DMS153 (cell line): ENCODE measurements around the gene U2AF1L4.

ENCODE experiments used
- DNase-seq: peaks from one replicate; lab custom pipeline; 2025; lab: John Stamatoyannopoulos, UW

Gene U2AF1L4, protein sequence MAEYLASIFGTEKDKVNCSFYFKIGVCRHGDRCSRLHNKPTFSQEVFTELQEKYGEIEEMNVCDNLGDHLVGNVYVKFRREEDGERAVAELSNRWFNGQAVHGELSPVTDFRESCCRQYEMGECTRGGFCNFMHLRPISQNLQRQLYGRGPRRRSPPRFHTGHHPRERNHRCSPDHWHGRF

DNA sequence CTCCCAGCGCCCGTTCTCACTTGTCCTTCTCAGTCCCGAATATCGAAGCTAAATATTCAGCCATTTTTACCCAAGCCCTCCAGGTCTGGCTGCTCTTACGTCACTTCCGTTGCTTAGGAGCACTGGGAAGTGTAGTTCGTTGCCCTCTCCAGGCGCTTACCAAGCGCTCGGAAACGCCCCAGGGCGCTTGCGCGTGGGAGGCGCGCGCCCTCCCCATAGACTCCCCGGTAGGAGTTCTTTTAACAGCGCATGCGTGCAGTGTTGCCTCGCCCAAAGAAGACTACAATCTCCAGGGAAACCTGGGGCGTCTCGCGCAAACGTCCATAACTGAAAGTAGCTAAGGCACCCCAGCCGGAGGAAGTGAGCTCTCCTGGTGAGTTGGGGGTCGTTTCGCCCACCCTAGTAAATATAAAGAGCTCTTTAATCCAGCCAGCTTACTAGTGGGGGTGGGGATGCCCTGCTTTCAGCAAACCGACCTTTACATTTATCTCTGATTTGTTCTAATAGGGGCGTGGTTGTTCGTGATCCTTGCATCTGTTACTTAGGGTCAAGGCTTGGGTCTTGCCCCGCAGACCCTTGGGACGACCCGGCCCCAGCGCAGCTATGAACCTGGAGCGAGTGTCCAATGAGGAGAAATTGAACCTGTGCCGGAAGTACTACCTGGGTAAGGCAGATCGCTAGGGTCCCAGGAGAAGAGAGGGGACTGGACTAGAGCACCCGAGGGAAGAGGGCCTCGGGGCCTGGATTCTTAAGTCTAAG lies at the start of gene U2AF1L4, which contains the start of gene PSENEN:
Gene U2AF1L4, minus strand, starts transcription at position 91 of the 759 bp plus-strand sequence. Its CDS starts 27 bp downstream, at position 64.
Gene PSENEN, plus strand, starts transcription at position 324 of the 759 bp plus-strand sequence. Its CDS starts 280 bp downstream, at position 604.
- peak; percentile 99 for DNase-seq

DNA sequence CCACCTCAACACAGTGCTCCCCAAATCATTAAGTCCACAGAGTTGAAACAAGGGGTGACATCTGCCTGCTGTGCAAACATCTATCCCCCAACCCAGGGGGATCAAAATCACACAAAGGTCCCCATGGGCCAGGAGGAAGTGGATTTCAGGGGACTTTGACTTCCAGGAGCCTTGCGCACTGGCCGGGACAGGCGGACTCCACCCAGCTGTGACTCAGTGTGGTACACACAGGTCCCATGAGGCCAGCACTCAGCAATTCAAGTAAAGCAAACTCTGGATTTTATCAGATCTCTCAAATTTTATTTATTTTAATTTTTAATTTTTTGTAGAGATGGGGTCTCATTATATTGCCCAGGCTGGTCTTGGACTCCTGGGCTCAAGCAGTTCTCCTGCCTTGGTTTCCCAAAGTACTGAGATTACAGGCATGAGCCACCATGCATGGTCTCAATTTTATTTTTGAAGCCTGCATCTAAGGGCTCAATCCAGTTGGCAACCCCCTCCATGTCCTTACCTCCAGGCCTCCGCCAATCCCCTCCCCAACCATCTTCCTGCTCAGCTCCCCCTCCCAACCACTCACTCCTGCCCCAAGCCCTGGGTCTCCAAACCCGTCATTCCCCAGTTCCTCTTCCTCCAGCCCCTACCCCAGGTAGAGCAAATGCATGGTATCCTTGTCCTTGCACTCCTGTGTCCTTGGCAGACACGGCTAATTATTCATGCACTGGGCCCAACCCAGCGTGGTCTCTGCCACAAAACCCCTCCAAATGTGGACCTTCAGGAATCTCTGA lies 48.4 kb upstream of the U2AF1L4 start:
- no peak for DNase-seq

DNA sequence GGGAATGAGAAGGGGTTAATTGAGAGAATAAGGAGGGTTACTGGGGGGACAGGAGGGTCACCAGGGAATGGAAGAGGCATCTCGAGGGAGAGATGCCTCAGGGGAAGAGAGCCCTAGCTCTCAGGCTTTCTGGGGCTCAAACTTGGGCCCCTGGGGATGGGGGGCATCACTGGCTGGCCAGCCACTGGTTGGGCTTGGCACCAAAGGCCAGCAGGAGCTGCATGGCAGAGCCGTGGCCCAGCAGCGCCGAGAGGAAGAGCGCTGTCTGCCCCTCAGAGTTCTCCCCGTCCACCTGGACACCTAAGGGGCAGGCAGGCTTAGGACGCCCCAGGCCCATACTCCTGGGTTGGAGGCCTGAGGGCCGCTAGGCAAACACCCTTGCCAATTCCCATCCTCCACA lies 47.7 kb upstream of the U2AF1L4 start:
- DNase-seq = no peak

DNA sequence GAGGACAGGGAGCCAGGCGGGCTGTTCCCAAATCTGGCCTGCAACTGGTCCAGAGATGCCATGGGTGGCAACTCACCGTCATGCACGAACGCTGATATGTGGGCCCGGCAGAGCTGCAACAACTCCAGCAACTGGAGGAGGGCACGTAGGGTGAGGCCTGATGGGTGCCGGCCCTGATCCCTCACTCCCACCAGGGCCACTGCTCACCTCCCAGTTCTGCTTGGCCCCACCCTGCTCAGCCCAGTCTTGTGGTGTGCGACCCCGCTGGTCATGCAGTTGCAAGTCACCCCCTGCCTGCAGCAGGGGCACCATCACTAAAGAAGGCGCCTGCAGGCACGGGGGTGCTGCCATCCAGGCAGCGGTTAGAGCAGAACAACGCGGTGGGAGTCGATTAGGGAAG lies 47.1 kb upstream of the U2AF1L4 start:
- DNase-seq = no peak

DNA sequence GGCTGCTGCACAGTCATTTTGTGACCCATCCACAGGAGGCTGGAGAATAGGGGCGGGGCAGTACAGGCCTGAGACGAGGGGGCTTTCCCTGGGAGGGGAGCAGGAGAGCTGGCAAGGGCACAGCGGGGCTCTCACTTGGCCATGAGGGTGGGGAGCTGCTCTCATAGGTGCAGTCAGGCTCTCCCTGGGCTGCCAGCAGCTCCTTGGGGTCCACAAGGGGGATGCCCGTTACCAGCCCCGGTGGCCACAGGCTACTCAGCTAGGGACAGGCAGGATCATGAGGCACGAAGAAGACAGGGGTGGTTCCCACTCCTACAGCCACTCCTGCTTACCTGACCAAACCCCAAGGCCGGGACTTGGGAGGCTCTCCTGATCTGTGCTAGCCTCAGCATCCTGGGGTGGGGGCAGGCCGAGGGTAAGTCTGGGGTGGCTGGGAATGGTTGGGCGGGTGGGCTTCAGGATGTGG lies 46.6 kb upstream of the U2AF1L4 start:
- DNase-seq = no peak

DNA sequence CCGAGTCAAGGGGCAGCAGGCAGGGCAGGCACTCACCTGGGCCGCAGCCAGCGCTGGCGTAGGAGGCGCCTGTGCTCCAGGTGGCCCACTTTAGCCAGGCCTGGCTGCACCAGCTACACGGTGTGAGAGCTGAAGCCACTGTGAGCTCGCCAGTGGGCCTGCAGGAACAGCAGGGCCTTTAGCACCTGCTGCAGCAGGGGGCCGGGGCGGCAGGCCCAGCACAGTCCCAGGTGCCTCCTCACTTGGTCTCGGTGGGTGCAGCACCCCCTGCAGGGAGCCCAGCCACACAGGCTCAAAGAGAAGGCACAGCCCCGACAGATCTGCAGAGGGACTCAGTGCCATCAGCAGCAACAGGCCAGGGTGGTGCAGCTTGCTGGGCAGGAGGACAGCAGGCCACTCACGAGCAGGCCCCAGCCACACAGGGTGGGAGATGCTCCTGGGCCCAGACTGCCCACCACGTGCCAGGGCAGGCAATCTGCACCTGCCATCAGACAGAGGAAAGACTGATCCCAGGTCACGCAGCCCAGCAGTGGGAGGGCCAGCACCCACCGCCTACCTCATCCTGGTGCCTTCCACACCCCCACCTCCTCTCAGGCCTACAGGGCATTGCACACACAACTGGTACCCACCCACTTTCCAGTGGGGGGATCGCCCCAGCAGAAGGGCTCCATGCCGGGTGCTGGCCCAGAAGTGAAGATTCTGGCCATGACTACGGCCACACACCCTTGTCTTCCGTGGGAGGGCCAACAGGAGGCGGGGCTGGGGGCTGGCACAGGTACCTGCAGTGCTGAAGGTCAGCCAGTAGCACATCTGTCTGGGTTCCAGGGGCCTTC lies 46.0 kb upstream of the U2AF1L4 start:
- DNase-seq = no peak

DNA sequence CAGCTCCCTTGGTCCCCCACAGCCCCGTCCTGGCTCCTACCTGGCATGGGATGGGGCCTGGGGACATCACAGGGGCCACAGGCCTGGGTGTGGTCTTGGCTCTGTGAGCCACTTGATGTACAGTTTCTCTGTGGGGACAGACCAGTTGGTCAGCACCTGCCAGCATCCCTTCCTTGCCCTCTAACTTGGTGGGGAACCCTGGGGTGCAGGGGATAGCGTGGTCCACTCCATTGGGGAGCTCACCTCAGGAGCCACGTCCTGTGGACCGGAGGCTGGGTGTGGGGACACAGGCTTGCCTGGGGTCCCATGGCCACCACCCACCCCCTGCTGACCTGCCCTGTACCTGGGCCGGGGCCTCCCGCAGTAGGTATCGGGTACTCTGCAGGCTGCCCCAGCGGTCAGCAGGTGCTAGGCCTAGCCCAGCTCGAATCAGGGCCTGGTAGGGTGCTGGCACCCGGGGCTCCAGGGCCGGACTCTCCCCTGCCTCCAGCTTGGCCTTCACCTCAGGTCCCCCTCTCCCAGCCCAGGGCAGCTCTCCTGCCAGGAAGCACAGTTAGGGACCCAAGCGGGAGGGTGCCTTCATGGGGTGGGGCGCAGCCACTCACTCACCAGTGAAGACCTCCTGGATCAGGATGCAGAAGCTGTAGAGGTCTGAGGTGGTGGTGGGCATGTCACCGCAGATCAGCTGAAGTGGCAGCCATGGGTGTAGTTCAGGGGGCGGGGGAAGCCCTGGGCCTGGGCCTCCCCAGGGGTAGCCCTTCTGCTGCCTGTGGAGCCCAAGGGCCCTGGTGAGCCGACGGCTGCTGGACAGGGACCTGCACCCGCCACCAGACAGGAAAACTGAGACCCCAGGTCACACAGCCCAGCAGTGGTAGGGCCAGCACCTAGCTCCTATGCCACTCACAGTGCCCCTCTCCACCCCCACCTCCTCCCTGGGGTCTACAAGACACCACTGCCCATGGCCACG lies 45.0 kb upstream of the U2AF1L4 start:
- no peak for DNase-seq

DNA sequence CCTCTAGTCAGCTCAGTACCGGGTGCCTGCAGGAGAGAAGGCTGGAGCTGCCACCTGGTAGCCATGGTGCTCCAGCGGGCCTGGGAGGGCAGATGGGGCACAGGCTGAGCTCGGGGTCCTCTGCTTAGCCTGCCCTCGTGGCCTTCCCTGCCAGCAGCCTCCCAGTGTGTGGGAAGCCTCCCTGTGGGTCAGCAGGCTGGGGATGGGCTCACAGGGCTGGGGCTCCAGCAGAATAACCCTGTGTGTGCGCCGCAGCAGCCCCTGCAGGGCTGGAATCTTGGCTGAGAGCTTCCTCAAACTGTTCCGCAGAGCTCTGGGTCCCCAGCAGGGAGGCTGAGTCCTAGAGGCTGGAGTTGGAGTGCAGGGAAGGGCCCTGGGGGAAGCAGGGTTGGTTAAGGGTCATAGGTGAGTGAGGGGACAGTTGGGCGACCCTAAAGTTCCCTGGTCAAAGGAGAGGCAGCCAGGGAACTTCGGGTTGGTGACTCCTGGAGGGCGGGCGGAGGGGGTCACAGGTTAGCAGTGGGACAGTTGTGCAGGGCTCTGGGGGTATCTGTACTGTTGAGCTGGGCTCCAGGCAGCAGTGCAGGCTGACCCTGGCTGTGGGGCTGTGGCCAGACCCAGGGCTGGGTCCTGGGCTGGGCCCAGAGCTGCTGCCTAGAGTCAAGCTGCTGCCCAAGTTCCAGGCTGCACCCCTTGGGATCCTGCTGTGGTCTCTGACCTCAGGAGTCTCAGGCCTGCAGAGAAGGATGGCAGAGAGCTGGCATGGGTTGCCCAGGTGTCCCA lies 44.2 kb upstream of the U2AF1L4 start:
- no peak for DNase-seq

DNA sequence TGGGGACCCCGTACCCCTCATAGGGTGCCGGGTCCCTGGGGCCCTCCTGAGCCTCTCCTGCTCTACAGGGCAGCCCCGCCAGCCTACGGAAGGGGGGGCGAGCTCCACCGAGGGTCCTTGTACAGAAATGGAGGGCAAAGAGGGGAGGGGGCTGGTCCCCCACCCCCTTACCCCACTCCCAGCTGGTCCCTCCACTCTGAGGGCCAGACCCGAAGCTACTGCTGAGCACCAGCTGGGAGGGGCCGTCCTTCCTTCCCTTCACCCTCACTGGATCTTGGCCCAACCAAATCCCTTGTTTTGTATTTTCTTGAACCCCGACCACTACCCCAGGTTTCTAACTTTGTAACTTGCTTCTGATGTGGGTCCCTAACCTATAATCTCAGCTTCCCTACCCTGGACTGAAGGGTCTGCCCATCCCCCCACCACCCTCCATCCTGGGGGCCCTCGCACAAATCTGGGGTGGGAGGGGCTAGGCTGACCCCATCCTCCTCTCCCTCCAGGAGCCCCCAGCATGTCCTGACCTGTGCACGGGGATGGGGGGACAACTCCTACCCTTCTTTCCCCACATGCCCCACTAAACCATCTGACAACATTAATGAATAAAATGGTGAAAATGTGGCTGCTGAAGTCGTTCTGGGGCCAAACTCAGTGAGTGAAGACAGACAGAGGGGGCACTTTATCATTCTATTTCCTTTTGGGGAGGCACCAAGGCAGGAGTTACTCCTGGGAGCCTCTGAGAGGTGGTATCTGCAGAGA lies 43.2 kb upstream of the U2AF1L4 start:
- DNase-seq = no peak

DNA sequence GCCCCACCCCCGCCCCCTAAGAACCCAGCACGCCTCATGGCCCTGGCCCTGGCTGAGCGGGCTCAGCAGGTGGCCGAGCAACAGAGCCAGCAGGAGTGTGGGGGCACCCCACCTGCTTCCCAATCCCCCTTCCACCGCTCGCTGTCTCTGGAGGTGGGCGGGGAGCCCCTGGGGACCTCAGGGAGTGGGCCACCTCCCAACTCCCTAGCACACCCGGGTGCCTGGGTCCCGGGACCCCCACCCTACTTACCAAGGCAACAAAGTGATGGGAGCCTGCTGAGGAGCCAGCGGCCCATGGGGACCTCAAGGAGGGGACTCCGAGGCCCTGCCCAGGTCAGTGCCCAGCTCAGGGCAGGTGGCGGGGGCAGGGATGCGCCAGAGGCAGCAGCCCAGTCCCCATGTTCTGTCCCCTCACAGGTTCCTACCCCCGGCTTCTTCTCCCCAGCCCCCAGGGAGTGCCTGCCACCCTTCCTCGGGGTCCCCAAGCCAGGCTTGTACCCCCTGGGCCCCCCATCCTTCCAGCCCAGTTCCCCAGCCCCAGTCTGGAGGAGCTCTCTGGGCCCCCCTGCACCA lies 42.1 kb upstream of the U2AF1L4 start:
- DNase-seq = no peak

DNA sequence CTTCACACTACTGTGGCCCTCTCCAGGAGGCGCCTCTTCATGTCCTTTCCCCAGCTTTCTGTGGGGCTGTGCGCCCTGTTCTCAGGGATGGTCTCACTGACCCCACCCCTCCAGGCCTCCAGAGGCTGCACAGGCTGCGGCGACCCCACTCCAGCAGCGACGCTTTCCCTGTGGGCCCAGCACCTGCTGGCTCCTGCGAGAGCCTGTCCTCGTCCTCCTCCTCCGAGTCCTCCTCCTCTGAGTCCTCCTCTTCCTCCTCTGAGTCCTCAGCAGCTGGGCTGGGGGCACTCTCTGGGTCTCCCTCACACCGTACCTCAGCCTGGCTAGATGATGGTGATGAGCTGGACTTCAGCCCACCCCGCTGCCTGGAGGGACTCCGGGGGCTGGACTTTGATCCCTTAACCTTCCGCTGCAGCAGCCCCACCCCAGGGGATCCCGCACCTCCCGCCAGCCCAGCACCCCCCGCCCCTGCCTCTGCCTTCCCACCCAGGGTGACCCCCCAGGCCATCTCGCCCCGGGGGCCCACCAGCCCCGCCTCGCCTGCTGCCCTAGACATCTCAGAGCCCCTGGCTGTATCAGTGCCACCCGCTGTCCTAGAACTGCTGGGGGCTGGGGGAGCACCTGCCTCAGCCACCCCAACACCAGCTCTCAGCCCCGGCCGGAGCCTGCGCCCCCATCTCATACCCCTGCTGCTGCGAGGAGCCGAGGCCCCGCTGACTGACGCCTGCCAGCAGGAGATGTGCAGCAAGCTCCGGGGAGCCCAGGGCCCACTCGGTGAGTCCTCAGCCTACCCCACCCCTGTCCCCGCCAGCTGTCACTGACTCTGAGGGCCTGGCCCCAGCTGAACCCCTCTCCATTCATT lies 41.3 kb upstream of the U2AF1L4 start:
- no peak for DNase-seq

DNA sequence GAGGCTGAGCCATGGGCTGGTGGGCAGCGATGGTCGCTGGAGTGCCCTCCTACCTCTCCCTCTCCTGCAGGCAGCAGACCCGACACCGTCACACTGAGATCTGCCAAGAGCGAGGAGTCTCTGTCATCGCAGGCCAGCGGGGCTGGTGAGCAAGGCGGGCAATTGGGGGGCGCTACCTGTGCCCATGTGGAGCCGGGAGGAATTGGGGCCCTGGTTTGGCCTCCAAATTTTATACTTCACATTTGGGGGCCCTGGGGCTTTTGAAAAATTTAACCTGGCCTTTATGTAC lies 40.1 kb upstream of the U2AF1L4 start:
- no peak for DNase-seq

DNA sequence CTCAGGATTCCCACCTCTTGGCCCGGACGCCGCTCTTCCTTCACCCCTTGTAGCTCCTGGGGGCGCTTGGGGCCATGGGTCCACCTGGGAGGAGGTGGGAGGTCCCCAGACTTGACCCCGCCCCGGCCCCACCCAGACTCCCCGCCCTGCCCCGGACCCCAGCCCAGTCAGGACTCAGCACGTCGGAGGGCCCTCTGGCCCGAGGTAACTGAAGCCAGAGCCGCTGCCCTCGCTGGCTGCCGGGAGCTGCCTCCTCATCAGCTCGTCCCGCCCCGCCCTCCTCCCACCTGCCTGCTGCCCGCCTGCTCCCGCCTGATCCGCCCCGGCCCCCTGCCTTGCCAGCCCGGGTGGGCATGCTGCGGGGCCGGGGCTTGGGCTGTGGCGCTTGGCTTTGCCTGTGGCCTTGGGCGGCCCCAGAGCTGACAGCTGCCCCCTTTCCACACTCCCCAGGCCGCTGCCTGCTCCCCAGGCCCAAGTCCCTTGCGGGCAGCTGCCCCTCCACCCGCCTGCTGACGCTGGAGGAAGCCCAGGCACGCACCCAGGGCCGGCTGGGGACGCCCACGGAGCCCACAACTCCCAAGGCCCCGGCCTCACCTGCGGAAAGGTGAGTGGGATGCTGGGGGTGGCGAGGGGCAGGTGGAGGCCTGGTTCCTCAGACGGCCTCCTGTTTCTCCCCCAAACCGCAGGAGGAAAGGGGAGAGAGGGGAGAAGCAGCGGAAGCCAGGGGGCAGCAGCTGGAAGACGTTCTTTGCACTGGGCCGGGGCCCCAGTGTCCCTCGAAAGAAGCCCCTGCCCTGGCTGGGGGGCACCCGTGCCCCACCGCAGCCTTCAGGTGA lies 39.5 kb upstream of the U2AF1L4 start:
- no peak for DNase-seq

DNA sequence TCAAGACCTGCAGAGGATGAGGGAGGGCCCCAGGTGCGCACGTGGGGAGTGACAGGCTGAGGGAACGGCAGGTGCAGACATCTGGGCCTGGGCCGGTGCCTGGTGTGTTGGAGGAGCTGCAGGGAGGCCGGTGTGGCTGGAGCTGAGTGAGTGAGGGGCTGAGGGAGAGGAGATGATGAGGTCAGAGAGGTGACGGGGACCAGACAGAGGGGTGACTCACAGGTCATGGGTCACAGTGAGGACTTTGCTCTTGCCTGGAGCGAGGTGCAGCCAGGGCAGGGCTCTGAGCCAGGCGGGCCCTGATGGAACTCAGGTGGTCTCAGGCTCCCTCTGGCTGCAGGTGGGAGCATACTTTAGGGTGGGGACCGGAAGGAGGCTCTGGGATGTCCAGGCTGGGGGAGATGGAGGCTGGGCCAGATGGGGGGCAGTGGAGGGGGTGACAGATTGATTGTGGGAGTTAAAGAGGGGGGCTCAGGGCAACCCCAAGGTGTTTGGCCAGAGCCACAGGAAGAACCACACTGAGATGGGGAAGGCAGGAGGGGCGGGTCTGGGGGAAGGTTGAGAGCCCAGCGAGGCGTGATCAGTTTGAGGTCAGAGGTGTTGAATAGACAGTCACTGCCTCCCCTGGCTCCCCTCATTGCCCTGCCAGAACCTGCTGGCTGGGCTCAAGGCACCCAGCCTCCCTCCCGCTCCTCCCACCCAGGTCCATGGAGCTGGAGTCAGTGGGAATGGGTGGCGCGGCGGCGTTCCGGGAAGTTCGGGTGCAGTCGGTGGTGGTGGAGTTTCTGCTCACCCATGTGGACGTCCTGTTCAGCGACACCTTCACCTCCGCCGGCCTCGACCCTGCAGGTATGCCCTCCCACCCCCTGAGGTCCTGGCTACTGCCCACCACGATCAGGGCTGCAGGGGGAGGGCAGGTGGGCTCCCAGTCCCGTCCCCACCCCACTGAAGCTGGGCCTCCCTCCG lies 38.5 kb upstream of the U2AF1L4 start:
- no peak for DNase-seq

DNA sequence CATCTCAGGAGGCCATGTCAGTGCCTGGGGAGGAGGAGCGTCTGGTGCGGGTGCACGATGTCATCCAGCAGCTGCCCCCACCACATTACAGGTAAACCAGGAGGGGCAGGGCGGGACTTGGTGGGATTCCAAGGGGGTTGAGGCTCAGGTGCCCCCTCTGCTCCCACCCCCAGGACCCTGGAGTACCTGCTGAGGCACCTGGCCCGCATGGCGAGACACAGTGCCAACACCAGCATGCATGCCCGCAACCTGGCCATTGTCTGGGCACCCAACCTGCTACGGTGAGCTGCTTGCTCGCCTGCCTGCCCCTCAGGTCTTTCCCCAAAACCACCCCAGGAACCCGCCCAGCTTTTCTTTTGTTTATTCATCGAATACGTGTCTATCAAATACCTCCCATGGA lies 37.4 kb upstream of the U2AF1L4 start:
- DNase-seq = no peak

DNA sequence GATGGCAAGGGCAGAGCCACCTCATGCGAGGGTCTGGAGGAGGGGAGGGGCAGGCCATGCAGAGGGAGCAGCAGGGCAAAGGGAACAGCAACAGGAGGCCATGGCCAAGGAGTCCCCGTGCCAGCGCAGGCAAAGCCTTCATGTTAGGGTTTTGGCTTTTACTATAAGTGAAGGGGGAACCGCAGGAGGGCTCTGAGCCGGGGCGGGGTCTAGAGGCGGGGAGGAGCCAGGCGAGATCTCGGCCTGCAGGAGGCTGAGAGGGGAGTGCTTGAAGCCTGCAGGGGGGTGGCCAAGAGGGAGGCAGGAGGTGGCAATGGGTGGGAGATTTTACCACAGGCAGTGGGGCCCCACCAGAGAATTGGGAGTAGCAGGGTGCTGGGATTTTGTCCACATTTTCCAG lies 36.4 kb upstream of the U2AF1L4 start:
- no peak for DNase-seq
